Measurements from ENCODE around the gene MANF.

Gene MANF

GRCh38 chr3:51390246-51391074 is 5.4 kb downstream of the MANF start:
- no peak for DNase-seq

- DNase-seq, result peak; percentile 97
Observed at GRCh38 chr3:51391075-51391565, 6.0 kb downstream of the MANF start, which contains the start of gene RBM15B. RBM15B (plus strand) TSS chr3:51391285; CDS start chr3:51391400, 115 bp downstream.

DNA sequence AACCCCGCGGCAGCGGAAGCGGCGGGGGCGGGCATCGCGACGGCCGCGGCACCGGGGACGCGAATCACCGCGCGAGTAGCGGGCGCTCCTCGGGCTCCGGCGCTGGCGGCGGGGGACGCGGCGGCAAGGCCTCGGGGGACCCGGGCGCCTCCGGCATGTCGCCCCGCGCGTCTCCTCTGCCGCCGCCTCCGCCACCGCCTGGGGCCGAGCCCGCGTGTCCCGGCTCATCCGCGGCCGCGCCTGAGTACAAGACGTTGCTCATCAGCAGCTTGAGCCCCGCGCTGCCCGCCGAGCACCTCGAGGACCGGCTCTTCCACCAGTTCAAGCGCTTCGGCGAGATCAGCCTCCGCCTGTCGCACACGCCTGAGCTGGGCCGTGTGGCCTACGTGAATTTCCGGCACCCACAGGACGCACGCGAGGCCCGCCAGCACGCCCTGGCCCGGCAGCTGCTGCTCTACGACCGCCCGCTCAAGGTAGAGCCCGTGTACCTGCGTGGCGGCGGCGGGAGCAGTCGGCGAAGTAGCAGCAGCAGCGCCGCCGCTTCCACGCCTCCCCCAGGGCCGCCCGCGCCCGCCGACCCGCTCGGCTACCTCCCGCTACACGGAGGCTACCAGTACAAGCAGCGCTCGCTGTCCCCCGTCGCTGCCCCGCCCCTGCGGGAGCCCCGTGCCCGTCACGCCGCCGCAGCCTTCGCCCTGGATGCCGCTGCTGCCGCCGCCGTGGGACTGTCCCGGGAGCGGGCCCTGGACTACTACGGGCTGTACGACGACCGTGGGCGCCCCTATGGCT is 6.7 kb downstream of the MANF start:
- peak; percentile 47 to 56 for DNase-seq

DNA sequence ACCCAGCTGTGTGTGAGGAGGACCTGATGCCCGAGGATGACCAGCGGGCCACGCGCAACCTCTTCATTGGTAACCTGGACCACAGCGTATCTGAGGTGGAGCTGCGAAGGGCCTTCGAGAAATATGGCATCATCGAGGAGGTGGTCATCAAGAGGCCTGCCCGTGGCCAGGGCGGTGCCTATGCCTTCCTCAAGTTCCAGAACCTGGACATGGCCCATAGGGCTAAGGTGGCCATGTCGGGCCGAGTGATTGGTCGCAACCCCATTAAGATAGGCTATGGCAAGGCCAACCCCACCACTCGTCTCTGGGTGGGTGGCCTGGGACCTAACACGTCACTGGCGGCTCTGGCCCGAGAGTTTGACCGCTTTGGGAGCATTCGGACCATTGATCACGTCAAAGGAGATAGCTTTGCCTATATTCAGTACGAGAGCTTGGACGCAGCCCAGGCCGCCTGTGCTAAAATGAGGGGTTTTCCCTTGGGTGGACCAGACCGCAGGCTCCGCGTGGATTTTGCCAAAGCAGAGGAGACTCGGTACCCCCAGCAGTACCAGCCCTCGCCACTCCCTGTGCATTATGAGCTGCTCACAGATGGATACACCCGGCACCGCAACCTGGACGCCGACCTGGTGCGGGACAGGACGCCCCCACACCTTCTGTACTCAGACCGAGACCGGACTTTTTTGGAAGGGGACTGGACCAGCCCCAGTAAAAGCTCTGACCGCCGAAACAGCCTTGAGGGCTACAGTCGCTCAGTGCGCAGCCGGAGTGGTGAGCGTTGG is 7.5 kb downstream of the MANF start:
- no peak for DNase-seq

DNA sequence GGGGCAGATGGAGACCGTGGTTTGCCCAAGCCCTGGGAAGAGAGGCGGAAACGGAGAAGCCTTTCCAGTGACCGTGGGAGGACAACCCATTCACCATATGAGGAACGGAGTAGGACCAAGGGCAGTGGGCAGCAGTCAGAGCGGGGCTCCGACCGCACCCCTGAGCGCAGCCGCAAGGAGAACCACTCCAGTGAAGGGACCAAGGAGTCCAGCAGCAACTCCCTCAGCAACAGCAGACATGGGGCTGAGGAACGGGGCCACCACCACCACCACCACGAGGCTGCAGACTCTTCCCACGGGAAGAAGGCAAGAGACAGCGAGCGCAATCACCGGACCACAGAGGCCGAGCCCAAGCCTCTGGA is 8.0 kb downstream of the MANF start:
- no peak for DNase-seq

DNA sequence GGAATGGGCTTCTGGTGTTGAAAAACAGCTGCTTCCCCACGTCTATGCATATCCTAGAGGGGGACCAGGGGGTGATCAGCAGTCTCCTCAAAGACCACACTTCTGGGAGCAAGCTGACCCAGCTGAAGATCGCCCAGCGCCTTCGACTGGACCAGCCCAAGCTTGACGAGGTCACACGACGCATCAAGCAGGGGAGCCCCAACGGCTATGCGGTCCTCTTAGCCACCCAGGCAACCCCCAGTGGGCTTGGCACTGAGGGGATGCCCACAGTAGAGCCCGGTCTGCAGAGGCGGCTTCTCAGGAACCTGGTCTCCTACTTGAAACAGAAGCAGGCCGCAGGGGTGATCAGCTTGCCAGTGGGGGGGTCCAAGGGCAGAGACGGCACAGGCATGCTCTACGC is 8.5 kb downstream of the MANF start:
- no peak for DNase-seq

- no peak for DNase-seq
Observed at GRCh38 chr3:51394541-51394940, 9.4 kb downstream of the MANF start.

DNA sequence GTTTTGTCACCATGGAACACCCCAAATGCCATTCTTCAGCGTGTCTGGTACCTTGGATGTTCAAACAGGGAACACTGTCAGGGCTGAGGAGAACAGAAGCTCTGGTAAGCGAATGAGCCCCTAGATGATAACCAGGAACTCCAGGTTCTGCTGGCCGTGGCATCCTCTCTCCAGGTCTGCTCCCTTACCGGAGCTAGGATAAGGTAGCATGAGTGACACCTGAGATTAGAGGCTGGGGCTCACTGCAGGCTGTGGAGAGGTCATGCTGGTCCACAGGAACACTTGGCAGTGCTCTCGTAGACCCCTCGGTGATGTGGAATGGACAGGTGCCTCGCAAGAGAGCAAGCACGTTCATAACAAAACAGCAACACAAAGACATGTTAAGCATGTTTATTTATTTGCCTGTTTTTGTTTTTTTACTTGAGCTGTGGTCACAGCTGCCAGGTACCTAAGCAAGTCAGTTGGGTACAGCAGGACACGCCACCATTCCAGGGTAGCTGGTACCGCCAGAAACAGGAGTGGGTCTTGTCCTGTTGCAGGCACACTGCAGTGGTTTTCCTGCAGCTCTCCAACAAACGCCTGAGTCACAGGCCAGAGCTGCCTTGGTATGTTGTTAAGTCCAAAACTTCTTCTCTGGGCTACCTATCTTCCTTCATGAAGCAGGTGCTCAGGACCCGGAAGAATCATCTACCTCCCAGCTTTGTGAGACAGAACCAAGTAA is 10.6 kb downstream of the MANF start:
- DNase-seq, result no peak

GRCh38 chr3:51396401-51396800 is 11.3 kb downstream of the MANF start:
- DNase-seq, result no peak

- no peak for DNase-seq
Observed at GRCh38 chr3:51397392-51397791, 12.3 kb downstream of the MANF start.

- DNase-seq, result no peak
Observed at GRCh38 chr3:51398595-51399310, 13.7 kb downstream of the MANF start.

- no peak for DNase-seq
Observed at GRCh38 chr3:51400166-51400565, 15.1 kb downstream of the MANF start.

DNA sequence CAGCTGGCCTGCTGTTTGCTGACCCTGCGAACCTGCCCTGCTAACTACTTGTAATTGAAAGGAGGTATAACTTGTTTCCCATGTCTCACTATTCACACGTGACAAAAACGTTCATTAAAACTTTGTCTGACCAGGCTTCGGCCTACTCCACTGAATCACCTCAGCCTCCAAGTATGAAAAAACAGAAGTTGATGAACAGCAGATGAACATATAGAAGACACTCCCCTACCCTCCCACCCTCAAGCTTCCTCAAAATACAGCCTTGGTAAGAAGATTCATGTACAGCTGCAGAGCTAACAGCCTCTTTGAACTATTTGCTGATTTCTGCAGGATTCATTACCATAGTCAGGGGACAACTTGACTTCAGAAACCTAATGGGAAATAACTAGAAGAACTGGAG is 16.6 kb downstream of the MANF start:
- DNase-seq, result no peak

DNA sequence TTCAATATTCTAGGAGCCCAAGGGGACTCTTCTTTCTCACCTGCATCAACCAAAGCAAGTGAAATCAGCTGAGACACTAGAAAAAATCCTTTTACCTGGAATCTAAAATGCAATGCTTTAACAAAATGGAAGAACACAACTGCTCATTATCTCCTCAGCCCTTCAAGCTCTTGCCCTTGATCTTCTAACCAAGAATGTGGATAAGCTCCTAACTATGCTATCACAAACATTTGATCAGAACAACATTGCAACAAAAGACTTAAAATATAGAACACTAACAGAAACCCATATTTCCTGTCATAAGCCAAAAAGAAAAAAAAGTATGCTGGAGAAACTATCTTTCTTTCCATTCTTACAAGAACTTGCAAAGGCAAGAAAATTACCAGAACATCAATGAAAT is 18.6 kb downstream of the MANF start:
- DNase-seq, result no peak

DNA sequence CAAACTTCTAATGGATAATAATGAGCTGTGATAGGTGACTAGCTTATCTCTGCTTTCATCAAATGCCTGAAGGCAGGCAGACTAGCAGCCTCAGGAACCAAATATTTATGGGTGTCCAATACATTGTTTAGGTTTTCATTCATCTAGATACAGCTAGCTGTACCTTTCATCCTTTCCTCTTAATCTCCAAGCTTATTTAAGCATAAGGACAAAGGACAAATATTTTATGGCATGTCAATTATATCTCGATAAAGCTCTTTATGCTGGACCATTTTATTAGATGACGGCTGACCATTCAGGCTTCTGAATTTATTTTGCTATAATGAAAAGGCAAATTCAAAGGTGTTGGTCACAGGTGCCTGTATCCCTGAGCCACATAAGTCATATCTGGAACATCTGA is 22.9 kb downstream of the MANF start:
- no peak for DNase-seq

GRCh38 chr3:51408813-51409212 is 23.7 kb downstream of the MANF start:
- no peak for DNase-seq

DNA sequence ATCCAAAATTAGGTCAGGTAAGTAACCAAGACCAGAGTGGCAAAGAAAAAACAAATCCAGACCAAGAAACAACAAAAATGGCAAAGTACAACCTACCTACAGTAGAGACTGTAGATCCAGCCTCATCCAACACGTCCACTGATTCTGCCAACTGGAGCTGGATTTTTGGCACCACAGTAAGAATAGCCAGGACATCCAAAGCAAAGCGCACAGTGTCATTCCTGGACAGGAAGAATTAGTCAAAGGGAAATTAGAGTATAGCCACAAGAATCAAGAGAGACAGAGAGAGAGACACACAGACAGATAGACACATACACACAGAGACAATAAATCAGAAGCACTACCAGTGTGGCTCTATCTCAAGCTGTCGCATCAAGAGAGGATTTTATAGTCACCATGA is 37.1 kb downstream of the MANF start:
- no peak for DNase-seq

GRCh38 chr3:51426921-51427320 is 41.8 kb downstream of the MANF start:
- no peak for DNase-seq

DNA sequence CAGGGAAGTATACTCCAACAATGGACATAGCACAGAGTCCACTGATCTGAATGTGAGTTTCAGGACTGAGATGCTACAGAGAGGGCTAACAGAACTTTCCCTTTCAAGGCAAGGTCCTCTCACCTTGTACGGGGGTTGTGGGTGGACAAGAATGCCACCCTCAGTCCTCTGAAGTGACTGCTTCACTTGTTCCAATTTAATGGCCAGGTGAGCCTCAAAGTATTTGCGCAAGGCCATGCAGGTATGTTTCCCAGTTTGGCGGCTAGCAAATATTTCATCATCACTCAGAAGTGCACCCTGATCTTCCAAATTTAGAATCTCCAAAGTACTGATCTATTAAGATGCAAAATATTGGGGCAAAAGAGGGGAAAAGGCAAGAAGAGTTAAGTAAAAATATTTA is 44.0 kb downstream of the MANF start:
- no peak for DNase-seq

DNA sequence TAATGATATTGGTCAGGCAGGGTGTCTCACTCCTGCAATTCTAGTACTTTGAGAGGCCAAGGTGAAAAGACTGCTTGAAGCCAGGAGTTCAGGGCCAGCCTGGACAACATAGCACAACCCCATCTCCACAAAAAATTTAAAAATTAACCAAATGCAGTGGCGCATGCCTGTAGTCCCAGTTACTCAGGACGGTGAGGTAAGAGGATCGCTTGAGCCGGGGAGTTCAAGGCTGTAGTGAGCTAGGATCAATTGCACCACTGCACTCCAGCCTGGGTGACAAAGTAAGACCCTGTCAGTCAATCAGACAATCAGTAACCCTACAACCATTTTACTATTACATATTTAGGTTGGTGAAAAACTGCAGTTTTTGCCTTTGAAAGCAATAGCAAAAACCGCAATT is 49.0 kb downstream of the MANF start:
- no peak for DNase-seq

GRCh38 chr3:51434746-51435327 is 49.7 kb downstream of the MANF start:
- DNase-seq, result peak; percentile 26 to 47
